Central memory CD8-positive, alpha-beta T cell (primary cell): ENCODE measurements around the gene KDM5A.
"Not testable (repeated sequence)": the region's sequence is repeated elsewhere in the genome, so short reads cannot be mapped to it uniquely, and the experiment has no call there.

Experiments used
- ATAC-seq: fragments of 150-1000 bp; cut with Tn5 transposase; replicated peaks from 2 replicates; pipeline ENCODE4 v1.10.0; 2022; ENCODE audit warnings: mild to moderate bottlenecking, moderate FRiP score, moderate number of reproducible peaks; ENCODE audit not compliant: poor library complexity, severe bottlenecking; ENCODE audit errors: extremely low read depth
- DNase-seq, 2 donors: peaks; one replicate each; pipeline ENCODE4 v3.0.0; 2021; ENCODE audit warnings: low spot score in 2 of 2
- H3K27ac Mint-ChIP-seq: one replicate; pipeline ENCODE4 v1.8.0; 2022; ENCODE audit warnings: low read depth, mild to moderate bottlenecking, moderate library complexity, mixed read lengths
- H3K27me3 Mint-ChIP-seq: one replicate; pipeline ENCODE4 v1.8.0; 2022; ENCODE audit warnings: mixed read lengths
- H3K36me3 Mint-ChIP-seq: one replicate; pipeline ENCODE4 v1.8.0; 2022; ENCODE audit warnings: mild to moderate bottlenecking, moderate library complexity, mixed read lengths; ENCODE audit not compliant: insufficient read depth
- H3K4me1 Mint-ChIP-seq: one replicate; pipeline ENCODE4 v1.8.0; 2022; ENCODE audit warnings: mixed read lengths
- H3K4me3 Mint-ChIP-seq: one replicate; pipeline ENCODE4 v1.8.0; 2022; ENCODE audit warnings: mild to moderate bottlenecking, moderate library complexity, mixed read lengths
- H3K9me3 Mint-ChIP-seq: one replicate; pipeline ENCODE4 v1.8.0; 2022; ENCODE audit warnings: mixed read lengths

KDM5A gene

GRCh38 chr12:367972-368371 lies 21.1 kb downstream of the KDM5A start:
- H3K4me1 Mint-ChIP-seq, result peaks cover 23% of the 10 kb centered on the region
- H3K9me3 Mint-ChIP-seq, result no peaks in the 10 kb centered on the region
- ATAC-seq (no peak), DNase-seq (no peak)
- H3K4me3 Mint-ChIP-seq, result no peak overlapping the region
- H3K36me3 Mint-ChIP-seq, result peaks cover 50% of the 10 kb centered on the region
- H3K27me3 Mint-ChIP-seq, result no peaks in the 10 kb centered on the region
- H3K27ac Mint-ChIP-seq, result peak overlapping the region; percentile 13

DNA sequence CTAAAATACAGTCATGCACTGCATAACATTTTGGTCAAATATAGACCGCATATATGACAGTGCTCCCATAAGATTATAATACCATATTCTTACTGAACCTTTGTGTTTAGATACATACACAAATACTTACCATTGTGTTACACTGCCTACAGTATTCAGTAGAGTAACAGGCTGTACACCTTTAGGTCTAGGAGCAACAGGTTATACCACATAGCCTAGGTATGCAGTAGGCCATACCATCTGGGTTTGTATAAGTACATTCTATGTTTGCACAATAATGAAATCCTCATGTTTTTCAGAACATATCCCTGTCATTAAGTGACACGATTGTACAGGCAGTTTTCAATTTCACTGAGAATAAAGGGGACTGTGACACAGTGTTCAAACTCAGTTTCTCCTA lies 22.3 kb downstream of the KDM5A start:
- Mint-ChIP-seq H3K27ac (no peak overlapping the region), H3K36me3 (peaks cover 56% of the 10 kb centered on the region), H3K9me3 (no peaks in the 10 kb centered on the region), H3K27me3 (no peaks in the 10 kb centered on the region), H3K4me3 (no peak overlapping the region), H3K4me1 (peaks cover 33% of the 10 kb centered on the region)
- ATAC-seq (no peak), DNase-seq (no peak)

DNA sequence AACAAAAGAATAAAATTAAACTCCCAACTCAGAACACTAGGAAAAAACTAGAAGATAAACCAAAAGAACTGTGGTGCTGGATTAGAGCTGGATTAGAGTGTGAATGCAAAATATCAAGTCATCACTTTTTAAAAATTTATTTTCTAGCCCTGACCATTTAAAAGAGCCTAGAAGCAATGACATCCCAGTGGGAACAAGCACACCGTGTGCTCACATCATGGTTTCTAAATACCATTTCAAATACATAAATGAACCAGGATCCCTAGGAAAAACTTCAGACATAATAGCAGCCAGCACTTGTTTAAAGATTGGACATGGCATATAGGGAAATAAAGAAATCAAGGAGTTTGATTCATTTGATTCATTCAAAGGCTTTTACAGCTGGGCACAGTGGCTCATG lies 30.0 kb downstream of the KDM5A start:
- no peak overlapping the region for H3K4me3 Mint-ChIP-seq
- DNase-seq, result no peak
- no peaks in the 10 kb centered on the region for H3K27me3 Mint-ChIP-seq
- peaks cover 78% of the 10 kb centered on the region for H3K36me3 Mint-ChIP-seq
- H3K27ac Mint-ChIP-seq, result no peak overlapping the region
- H3K4me1 Mint-ChIP-seq, result peaks cover 41% of the 10 kb centered on the region
- H3K9me3 Mint-ChIP-seq, result no peaks in the 10 kb centered on the region
- ATAC-seq, result no peak

- Mint-ChIP-seq H3K9me3 (no peaks in the 10 kb centered on the region), H3K4me3 (no peak overlapping the region), H3K27ac (no peak overlapping the region), H3K36me3 (peaks cover 78% of the 10 kb centered on the region), H3K4me1 (peaks cover 24% of the 10 kb centered on the region), H3K27me3 (no peaks in the 10 kb centered on the region)
- no peak for ATAC-seq
- DNase-seq, result no peak
Observed at GRCh38 chr12:356276-356988, 32.7 kb downstream of the KDM5A start.

DNA sequence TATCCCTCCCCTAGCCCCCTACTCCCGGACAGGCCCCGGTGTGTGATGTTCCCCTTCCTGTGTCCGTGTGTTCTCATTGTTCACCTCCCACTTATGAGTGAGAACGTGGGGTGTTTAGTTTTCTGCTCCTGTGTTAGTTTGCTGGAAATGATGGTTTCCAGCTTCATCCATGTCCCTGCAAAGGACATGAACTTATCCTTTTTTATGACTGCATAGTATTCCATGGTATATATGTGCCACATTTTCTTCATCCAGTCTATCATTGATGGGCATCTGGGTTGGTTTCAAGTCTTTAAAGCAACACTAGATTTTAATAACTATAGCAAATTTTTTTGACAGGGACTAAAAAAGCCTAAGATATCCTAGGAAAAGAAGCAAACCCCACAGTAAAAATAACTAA lies 37.9 kb downstream of the KDM5A start:
- not testable (repeated sequence) for ATAC-seq, H3K9me3 Mint-ChIP-seq, H3K27ac Mint-ChIP-seq, H3K4me3 Mint-ChIP-seq, DNase-seq, H3K27me3 Mint-ChIP-seq
- Mint-ChIP-seq H3K36me3 (peaks cover 77% of the 10 kb centered on the region), H3K4me1 (peaks cover 24% of the 10 kb centered on the region)

DNA sequence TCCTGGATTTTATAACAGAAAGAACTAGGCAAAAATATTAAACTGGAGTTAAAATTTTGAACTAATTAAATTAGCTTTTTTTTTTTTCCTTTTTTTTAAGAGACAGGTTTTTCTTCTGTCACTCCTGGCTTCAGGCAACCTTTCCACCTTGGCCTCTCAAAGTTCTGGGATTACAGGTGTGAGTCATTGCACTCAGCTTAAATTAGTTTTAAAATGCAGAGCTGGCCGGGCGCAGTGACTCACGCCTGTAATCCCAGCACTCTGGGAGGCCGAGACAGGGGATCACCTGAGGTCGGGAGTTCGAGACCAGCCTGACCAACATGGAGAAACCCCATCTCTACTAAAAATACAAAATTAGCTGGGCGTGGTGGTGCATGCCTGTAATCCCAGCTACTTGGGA lies 39.5 kb downstream of the KDM5A start:
- Mint-ChIP-seq H3K36me3 (peaks cover 80% of the 10 kb centered on the region), H3K4me1 (peaks cover 38% of the 10 kb centered on the region)
- H3K27me3 Mint-ChIP-seq, H3K4me3 Mint-ChIP-seq, ATAC-seq, H3K9me3 Mint-ChIP-seq, H3K27ac Mint-ChIP-seq, DNase-seq: not testable (repeated sequence)

DNA sequence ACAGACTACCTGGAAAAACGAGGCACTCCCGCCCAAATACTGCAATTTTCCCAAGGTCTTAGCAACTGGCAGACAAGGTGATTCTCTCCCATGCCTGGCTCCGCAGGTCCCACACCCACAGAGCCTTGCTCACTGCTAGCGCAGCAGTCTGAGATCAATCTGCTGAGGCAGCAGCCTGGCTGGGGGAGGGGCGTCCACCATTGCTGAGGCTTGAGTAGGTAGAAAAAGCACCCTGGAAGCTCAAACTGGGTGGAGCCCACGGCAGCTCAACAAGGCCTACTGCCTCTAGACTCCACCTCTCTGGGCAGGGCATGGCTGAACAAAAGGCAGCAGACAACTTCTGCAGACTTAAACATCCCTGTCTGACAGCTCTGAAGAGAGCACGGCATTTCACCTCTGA lies 46.1 kb downstream of the KDM5A start:
- not testable (repeated sequence) for ATAC-seq, H3K4me3 Mint-ChIP-seq, H3K27me3 Mint-ChIP-seq, H3K9me3 Mint-ChIP-seq, DNase-seq, H3K27ac Mint-ChIP-seq
- H3K36me3 Mint-ChIP-seq, result peaks cover 65% of the 10 kb centered on the region
- peaks cover 54% of the 10 kb centered on the region for H3K4me1 Mint-ChIP-seq

- peaks cover 70% of the 10 kb centered on the region for H3K36me3 Mint-ChIP-seq
- H3K4me1 Mint-ChIP-seq, result peaks cover 41% of the 10 kb centered on the region
- DNase-seq (no peak), ATAC-seq (no peak)
- H3K4me3 Mint-ChIP-seq, result no peak overlapping the region
- H3K27me3 Mint-ChIP-seq, result no peaks in the 10 kb centered on the region
- H3K27ac Mint-ChIP-seq, result no peak overlapping the region
- no peaks in the 10 kb centered on the region for H3K9me3 Mint-ChIP-seq
Observed at GRCh38 chr12:337039-337438, 52.1 kb downstream of the KDM5A start.

DNA sequence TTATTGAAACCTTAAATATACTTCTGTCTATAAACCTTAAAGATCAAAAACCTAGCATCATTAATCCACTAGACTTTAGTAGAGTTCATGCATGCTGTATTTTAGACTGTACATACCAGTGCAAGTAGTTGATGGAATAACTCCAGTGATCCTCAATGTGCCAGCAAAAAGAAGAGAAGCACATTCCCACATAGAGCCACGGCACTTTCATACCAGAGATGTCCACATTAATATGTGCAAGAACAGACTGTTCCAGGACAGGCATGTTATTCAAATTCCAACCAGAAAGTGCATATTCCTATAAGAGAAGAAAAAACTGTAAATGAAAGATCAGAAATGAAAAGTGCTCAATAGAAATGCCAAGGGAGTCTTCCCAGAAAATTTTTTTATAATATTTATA lies 55.0 kb downstream of the KDM5A start:
- no peak for ATAC-seq
- peaks cover 69% of the 10 kb centered on the region for H3K36me3 Mint-ChIP-seq
- no peaks in the 10 kb centered on the region for H3K9me3 Mint-ChIP-seq
- DNase-seq, result no peak
- peaks cover 46% of the 10 kb centered on the region for H3K4me1 Mint-ChIP-seq
- H3K27me3 Mint-ChIP-seq, result no peaks in the 10 kb centered on the region
- H3K4me3 Mint-ChIP-seq, result no peak overlapping the region
- no peak overlapping the region for H3K27ac Mint-ChIP-seq

- no peaks in the 10 kb centered on the region for H3K9me3 Mint-ChIP-seq
- no peak overlapping the region for H3K4me3 Mint-ChIP-seq
- H3K27ac Mint-ChIP-seq, result peak overlapping the region; percentile 70
- ATAC-seq, result no peak
- H3K4me1 Mint-ChIP-seq, result peaks cover 52% of the 10 kb centered on the region
- peaks cover 66% of the 10 kb centered on the region for H3K36me3 Mint-ChIP-seq
- no peak for DNase-seq
- no peaks in the 10 kb centered on the region for H3K27me3 Mint-ChIP-seq
Observed at GRCh38 chr12:332581-333205, 56.4 kb downstream of the KDM5A start.

DNA sequence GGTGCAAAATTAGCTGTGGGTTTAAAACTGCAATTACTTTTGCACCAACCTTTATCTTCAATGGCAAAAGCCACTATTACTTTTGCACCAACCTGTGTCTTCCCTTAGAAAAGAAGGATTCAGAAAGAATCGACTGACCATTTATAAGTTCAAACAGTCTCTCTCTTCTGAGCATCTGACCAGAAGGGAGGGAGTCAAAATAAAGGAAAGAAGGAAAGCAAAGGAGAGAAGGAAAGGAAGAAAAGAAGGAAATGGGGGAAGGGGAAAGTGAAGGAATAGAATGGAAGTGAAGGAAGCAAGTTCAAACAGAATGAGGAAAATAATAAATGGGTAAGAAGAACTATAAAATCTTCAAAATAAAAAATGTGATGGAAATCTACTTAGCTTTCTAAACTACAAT lies 57.8 kb downstream of the KDM5A start:
- peaks cover 50% of the 10 kb centered on the region for H3K4me1 Mint-ChIP-seq
- H3K27ac Mint-ChIP-seq, result peak overlapping the region; percentile 8
- peaks cover 64% of the 10 kb centered on the region for H3K36me3 Mint-ChIP-seq

DNA sequence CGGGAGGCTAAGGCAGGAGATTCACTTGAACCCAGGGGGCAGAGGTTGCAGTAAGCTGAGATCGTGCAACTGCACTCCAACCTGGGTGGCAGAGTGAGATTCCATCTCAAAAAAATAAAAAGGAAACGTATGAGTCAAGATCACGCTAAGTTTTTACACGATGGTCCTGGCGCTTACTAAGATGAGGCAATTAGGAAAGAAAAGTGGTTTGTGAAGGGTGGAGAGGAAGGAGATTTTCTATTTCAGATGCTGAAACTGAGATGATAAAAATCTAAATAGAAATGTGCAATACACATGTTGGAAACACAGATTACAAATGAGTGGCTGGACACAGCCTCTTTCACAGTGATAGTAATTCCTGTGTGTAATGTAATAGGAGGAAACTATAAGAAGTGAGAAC lies 63.2 kb downstream of the KDM5A start:
- ATAC-seq (no peak), DNase-seq (no peak)
- Mint-ChIP-seq H3K27me3 (no peaks in the 10 kb centered on the region), H3K36me3 (peaks cover 70% of the 10 kb centered on the region), H3K4me1 (peaks cover 32% of the 10 kb centered on the region), H3K27ac (peak overlapping the region; percentile 13), H3K9me3 (no peaks in the 10 kb centered on the region), H3K4me3 (no peak overlapping the region)

More for the DNA sequence above, 57.8 kb downstream of the KDM5A start:
- ATAC-seq, result no peak
- Mint-ChIP-seq H3K27me3 (no peaks in the 10 kb centered on the region), H3K4me3 (no peak overlapping the region), H3K9me3 (no peaks in the 10 kb centered on the region)
- DNase-seq, result no peak

- no peak overlapping the region for H3K4me3 Mint-ChIP-seq
- no peak overlapping the region for H3K27ac Mint-ChIP-seq
- DNase-seq (no peak), ATAC-seq (no peak)
- peaks cover 31% of the 10 kb centered on the region for H3K4me1 Mint-ChIP-seq
- H3K9me3 Mint-ChIP-seq, result no peaks in the 10 kb centered on the region
- H3K36me3 Mint-ChIP-seq, result peaks cover 80% of the 10 kb centered on the region
- no peaks in the 10 kb centered on the region for H3K27me3 Mint-ChIP-seq
Observed at GRCh38 chr12:323507-323906, 65.6 kb downstream of the KDM5A start.
